ENCODE measurements around the gene PDZRN3.
"Not testable (repeated sequence)": the region's sequence is repeated elsewhere in the genome, so short reads cannot be mapped to it uniquely, and the experiment has no call there.

PDZRN3 gene

GRCh38 chr3:73586628-73587027 lies 38.1 kb downstream of the PDZRN3 start:
- DNase-seq (ENCODE audit: low spot score) = no peak

DNA sequence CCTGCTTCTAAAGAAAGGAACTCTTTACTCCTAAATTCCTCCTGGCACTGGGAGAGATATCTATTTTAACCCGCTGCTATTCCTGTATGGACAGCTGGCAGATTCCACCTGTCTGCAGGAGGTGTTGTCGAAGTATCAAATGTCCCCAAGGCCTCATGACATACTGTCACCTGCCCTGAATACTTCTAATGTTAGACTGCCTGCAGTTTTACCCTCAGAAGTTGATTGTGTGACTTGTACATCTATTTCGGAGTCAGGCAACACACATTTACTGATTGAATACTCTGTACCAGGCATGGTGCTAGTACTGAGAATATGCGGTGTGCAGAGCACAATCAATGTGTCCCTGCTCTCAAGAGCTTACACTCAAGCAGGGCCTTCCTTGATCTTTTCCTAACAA lies 38.6 kb downstream of the PDZRN3 start:
- no peak for DNase-seq (ENCODE audit: low spot score)

DNA sequence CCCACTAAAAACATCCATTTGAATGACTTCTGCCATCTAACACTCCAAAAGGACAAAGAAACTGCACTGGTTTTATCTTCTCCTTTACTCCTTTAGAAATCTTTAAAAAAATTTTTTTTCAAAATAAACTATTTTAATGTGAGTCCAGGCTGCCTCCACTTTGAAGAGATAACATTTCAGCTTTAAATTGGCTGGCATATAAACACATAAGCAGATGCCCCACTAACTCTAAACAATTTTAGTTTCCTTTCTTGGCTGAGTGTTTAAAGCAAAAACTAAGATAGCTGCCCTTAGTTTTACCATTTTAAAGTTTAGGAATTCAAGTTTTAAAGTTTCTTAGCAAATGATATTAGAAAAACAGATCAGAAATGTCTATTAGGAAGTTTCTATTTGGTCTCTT lies 39.9 kb downstream of the PDZRN3 start:
- no peak for DNase-seq (ENCODE audit: low spot score)

DNA sequence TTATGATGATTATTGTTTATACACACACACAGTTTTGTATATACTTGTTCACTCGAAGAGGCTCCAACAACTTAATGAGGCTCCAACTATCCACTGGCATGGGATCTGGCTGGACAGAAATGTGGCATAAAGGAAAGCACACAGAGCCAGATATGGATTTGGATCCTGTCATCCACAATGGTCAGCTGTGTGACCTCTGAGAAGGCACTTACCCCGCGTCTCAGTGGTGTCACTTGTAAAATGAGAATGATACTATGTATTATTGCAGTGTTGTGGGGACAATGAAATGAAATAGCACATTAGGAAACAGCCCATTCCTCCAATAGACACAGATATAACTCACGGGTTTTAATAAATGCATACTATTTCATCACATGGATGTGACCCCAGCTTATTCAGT lies 42.2 kb downstream of the PDZRN3 start:
- DNase-seq (ENCODE audit: low spot score) = no peak

- no peak for DNase-seq (ENCODE audit: low spot score)
Measured at GRCh38 chr3:73581134-73581846, 43.5 kb downstream of the PDZRN3 start.

GRCh38 chr3:73580343-73580742 lies 44.4 kb downstream of the PDZRN3 start:
- no peak for DNase-seq (ENCODE audit: low spot score)

GRCh38 chr3:73577704-73578103 lies 47.0 kb downstream of the PDZRN3 start:
- DNase-seq (ENCODE audit: low spot score) = no peak

DNA sequence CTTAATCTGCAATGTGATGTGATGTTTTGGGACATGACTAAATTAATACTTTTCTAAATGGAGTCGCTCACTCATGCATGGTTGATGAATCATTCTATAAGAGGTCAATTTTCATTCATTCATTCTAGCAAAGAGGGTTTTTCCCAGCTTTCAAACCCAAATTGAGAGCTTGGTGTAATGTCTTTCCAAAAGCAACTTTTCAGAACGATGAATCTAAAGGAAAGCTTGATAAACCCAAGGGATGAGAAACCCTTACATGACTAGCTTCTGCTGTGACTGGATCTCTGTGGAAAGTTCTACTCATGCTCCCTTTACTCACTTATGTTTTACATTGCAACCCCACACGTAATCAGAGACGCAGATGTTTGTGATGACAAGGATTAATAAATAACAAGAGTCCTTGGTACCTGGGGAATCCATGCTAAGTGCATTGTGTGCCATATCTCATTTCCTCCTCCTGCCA lies 47.7 kb downstream of the PDZRN3 start:
- DNase-seq (ENCODE audit: low spot score) = no peak

DNA sequence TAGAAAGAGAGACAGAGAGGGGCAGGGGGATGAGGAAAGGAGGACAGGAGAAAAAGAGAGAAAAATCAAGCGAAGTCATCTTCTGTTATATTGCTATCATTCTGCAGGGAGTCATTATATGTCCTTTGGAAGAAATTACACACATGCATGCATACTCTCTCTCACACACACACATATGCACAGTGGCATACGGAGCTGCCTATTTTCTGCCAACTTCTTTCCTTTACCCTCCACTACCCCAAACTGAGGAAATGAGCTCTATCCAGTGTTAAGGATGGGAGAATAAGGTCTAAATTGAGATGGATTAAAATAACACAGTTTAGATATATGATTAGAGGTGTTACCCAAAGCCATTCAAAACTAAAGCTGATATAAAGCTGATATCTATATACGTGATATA lies 48.8 kb downstream of the PDZRN3 start:
- DNase-seq (ENCODE audit: low spot score) = no peak

DNA sequence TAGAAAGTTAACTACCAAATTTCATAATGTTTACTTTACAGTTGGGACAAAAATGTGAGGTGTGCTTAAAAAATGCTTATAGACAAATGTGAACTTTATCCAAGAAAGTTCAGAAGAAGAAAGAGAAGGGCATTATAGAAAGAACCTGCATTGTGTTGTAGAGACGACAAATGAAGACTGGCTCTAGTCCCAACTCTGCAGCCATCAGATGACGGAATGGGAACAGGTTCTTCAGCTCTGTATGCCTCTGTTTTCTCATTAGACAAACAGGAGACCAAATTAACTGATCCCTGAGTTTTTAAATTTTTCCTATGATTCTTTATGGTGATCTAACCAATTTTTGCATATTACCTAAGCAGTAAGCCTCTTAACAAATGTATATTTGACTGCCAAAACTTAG lies 49.2 kb downstream of the PDZRN3 start:
- no peak for DNase-seq (ENCODE audit: low spot score)

GRCh38 chr3:73573204-73573603 lies 51.5 kb downstream of the PDZRN3 start:
- DNase-seq (ENCODE audit: low spot score) = no peak

DNA sequence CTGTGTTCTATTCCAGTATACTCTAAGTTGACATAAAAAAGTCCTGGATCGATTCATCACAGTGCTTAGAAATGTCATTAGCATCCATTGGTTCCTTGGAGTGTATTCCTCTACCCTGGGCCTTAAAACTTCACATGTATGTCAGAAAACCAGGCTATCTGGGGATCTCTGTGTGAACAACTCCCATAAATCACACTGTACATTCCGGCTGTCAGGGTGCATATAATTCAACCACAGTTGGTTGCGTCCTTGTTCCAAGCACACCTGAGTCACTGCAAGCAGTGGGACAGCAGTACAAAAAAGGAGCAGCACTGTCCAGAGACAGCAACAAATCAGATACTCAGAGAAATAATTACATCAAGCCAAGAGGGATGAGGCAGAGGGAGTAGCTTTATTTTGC lies 52.4 kb downstream of the PDZRN3 start:
- DNase-seq (ENCODE audit: low spot score) = no peak

- DNase-seq (ENCODE audit: low spot score) = no peak
Measured at GRCh38 chr3:73571238-73571794, 53.4 kb downstream of the PDZRN3 start.

DNA sequence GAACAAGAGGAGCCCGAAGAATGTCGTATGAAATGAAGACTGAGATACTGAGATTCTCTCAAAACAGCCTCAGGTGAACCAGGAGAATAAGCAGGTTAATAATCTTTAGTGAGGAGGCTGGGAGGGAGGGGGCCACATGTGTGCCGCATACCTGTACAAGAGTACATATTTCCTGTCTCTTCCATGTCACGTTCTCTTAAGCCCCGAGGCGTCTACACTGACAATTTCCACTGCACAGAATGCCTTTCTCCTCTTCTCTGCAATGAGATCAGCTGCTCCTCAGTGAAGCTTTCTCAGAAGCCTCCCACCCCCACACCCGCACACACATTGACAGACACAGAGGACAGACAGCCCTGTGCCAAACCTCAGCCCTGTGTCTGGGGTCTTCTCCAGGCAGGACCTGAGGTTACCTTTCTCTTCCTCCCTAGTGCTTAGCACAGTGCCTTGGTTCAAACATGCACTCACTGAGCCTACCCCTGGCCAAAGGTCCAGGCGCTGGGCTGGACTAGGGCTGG lies 55.4 kb downstream of the PDZRN3 start:
- no peak for DNase-seq (ENCODE audit: low spot score)

GRCh38 chr3:73568371-73568862 lies 56.3 kb downstream of the PDZRN3 start:
- no peak for DNase-seq (ENCODE audit: low spot score)

DNA sequence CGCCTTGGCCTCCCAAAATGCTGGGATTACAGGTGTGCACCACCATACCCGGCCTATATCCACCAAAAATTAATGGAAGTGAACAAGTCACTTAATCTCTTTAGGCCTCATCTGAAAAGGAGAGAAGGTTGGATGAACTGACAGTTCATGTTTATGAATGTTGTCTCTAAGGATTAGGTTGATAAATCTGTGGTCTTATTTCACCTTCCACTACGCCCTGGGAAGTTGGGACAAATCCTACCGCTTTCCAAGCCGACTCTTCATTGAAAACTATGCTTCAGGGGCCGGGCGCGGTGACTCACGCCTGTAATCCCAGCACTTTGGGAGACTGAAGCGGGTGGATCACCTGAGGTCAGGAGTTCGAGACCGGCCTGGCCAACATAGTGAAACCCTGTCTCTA lies 59.4 kb downstream of the PDZRN3 start:
- DNase-seq (ENCODE audit: low spot score) = not testable (repeated sequence)

- DNase-seq (ENCODE audit: low spot score) = no peak
Measured at GRCh38 chr3:73563896-73564582, 60.7 kb downstream of the PDZRN3 start.

GRCh38 chr3:73561494-73561893 lies 63.2 kb downstream of the PDZRN3 start:
- DNase-seq (ENCODE audit: low spot score) = no peak

- DNase-seq (ENCODE audit: low spot score) = no peak
Measured at GRCh38 chr3:73559749-73560148, 65.0 kb downstream of the PDZRN3 start.

- no peak for DNase-seq (ENCODE audit: low spot score)
Measured at GRCh38 chr3:73558727-73559075, 66.0 kb downstream of the PDZRN3 start.

- no peak for DNase-seq (ENCODE audit: low spot score)
Measured at GRCh38 chr3:73557986-73558726, 66.6 kb downstream of the PDZRN3 start.

Data from kidney capillary endothelial cell (primary cell).